ENCODE data around the gene STK33. TPM values are rescaled to one million over a fixed set of nuclear protein-coding genes. Genes with fewer than 3 reads are reported as not detected.

Gene STK33
- total RNA-seq, 1 experiment from 2014 or later: 10.6 TPM

GRCh38 chr11:8389029-8389996 lies 204.7 kb downstream of the STK33 start:
- DNase-seq: peak; percentile 33
- no peaks in the 10 kb centered on the region for H3K36me3 ChIP-seq (replicated peaks; ENCODE audit: control insufficient read depth, insufficient read depth, low read length)
- H3K4me3 ChIP-seq (ENCODE audit: insufficient read depth, low read depth, low read length): no peak overlapping the region
- no peaks in the 10 kb centered on the region for H3K27me3 ChIP-seq (ENCODE audit: control insufficient read depth, insufficient read depth, low read length)

GRCh38 chr11:8387693-8388092 lies 206.3 kb downstream of the STK33 start:
- Histone ChIP-seq H3K36me3 (replicated peaks; ENCODE audit: control insufficient read depth, insufficient read depth, low read length) (no peaks in the 10 kb centered on the region; the same call in 1 of the 2 replicates), H3K27me3 (ENCODE audit: control insufficient read depth, insufficient read depth, low read length) (no peaks in the 10 kb centered on the region), H3K4me3 (ENCODE audit: insufficient read depth, low read depth, low read length) (no peak overlapping the region)
- peak; percentile 5 for DNase-seq

DNA sequence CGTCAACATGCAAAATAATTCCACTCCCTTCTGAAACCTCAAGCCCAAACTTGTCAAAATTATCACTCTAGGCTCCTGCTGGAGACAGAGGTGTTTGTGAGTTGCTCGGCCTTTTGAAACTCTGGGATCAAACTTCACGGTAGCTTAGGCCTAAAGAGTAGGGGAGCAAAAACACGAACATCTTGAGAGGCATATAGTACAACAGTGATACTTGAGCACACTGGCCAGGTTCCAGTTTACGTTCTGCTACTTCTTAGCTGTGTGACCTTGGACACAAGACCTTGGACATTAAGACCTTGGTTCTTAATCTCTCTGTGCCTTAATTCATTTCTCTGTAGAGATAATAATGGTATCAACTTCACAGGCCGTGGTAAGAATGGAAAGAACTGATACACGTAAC lies 206.9 kb downstream of the STK33 start:
- peak; percentile 5 for DNase-seq

DNA sequence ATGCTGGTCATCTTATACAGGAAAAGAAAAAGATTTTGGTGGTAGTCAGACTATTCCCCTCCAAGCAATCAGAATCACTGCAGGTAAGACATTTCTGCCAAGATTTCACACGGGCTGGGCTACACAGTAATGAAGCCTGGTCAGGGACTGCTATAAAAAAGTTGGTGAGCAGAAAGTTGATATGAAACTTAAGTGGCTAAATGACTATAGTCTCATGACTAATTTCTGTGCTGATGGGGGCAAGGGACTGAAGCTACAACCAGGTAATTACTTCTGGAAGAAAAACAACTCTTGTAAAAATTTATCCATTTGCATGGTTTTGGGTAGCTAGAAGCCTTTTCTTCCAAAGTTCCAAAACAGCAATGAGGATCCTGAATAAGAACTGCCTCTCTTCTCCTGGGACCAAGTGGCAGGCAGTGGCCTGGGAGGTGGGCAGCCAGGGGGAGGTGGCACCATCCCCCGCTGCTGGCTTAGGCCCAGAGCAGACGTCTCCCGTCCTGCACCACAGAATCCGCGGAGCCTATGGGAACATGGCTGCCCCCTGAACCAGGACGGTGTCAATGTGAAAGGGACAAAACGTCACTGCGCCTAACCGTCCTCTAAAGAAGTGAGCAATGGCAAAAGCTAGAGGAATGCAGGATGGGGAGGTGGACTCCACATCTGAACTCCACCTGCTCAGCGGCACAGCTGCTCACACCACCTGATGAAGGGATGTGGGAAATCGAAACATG lies 207.7 kb downstream of the STK33 start:
- DNase-seq: peak; percentile 28
- Histone ChIP-seq H3K27me3 (ENCODE audit: control insufficient read depth, insufficient read depth, low read length) (no peaks in the 10 kb centered on the region), H3K36me3 (replicated peaks; ENCODE audit: control insufficient read depth, insufficient read depth, low read length) (no peaks in the 10 kb centered on the region; the same call in 1 of the 2 replicates), H3K4me3 (ENCODE audit: insufficient read depth, low read depth, low read length) (no peak overlapping the region)

More for the DNA sequence above, 206.9 kb downstream of the STK33 start:
- Histone ChIP-seq H3K27me3 (ENCODE audit: control insufficient read depth, insufficient read depth, low read length) (no peaks in the 10 kb centered on the region), H3K4me3 (ENCODE audit: insufficient read depth, low read depth, low read length) (no peak overlapping the region), H3K36me3 (replicated peaks; ENCODE audit: control insufficient read depth, insufficient read depth, low read length) (no peaks in the 10 kb centered on the region; the same call in 1 of the 2 replicates)

DNA sequence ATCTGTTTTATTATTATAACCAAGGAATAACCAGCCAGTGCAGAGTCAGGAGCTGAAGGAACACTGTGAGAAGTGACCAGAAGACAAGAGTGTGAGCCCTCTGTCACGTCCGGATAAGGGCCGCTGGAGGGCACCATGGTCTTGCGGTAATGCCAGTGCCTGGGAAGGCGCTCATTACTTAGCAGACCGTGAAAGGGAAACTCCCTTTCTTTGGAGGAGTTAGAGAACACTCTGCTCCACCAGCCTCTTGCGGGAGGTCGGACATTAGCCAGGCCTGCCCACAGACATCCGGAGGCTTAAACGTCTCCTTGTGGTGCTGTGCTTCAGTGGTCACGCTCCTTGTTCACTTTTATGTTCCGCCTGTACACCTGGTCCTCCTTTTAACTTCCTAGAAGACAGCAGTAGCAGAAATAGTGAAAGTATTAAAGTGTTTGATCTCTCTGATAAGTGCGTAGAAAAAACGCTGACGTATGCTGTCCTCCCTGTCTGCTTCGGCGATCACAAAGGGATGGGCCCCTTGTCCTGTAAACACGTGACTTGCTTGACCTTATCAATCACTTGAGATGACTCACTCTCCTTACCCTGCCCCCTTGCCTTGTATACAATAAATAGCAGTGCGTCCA lies 209.7 kb downstream of the STK33 start:
- no peak overlapping the region for H3K4me3 ChIP-seq (ENCODE audit: insufficient read depth, low read depth, low read length)
- DNase-seq: peak; percentile 60
- no peaks in the 10 kb centered on the region; the same call in 1 of the 2 replicates for H3K36me3 ChIP-seq (replicated peaks; ENCODE audit: control insufficient read depth, insufficient read depth, low read length)
- H3K27me3 ChIP-seq (ENCODE audit: control insufficient read depth, insufficient read depth, low read length): no peaks in the 10 kb centered on the region

DNA sequence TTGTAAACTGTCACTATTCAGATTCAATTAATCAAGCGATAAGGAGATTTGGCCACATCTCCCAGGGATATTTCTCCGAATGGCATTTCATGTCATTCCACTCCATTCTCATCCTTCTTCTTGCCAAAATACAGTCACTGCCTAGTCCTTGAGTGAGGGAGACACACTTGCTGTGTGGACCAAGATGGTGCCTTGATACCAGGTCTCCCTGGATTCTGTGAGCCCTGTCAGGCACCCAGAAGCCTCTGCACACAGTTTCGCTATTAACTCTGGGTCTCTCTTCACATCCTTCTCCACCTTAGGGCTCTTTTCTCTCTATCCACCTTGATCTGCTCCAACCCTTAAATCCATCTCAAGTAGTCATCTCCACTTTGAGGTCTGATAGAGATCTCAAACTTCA lies 210.4 kb downstream of the STK33 start:
- Histone ChIP-seq H3K27me3 (ENCODE audit: control insufficient read depth, insufficient read depth, low read length) (no peaks in the 10 kb centered on the region), H3K36me3 (replicated peaks; ENCODE audit: control insufficient read depth, insufficient read depth, low read length) (no peaks in the 10 kb centered on the region; the same call in 1 of the 2 replicates), H3K4me3 (ENCODE audit: insufficient read depth, low read depth, low read length) (no peak overlapping the region)
- no peak for DNase-seq

DNA sequence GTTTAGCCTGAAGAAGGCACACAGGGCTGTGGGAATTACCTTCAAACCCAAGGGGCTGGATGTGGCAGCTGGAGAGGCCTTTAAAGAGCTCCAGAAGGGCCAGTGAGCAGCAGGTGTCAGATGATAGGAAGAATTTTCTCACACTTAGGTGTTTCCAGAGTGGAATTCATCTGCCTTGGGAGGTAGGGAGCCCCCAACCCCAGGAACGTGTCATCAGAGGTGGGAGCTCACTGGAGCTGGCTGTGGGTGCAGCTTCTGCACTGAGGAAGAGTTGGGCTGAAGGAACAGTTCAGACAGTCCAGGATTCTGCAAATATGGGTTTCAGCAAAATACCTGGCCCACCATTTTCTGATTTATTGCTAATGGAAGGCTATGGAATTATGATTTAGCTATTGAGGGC lies 210.8 kb downstream of the STK33 start:
- Histone ChIP-seq H3K4me3 (ENCODE audit: insufficient read depth, low read depth, low read length) (no peak overlapping the region), H3K27me3 (ENCODE audit: control insufficient read depth, insufficient read depth, low read length) (no peaks in the 10 kb centered on the region), H3K36me3 (replicated peaks; ENCODE audit: control insufficient read depth, insufficient read depth, low read length) (no peaks in the 10 kb centered on the region; the same call in 1 of the 2 replicates)
- DNase-seq: peak; percentile 6

DNA sequence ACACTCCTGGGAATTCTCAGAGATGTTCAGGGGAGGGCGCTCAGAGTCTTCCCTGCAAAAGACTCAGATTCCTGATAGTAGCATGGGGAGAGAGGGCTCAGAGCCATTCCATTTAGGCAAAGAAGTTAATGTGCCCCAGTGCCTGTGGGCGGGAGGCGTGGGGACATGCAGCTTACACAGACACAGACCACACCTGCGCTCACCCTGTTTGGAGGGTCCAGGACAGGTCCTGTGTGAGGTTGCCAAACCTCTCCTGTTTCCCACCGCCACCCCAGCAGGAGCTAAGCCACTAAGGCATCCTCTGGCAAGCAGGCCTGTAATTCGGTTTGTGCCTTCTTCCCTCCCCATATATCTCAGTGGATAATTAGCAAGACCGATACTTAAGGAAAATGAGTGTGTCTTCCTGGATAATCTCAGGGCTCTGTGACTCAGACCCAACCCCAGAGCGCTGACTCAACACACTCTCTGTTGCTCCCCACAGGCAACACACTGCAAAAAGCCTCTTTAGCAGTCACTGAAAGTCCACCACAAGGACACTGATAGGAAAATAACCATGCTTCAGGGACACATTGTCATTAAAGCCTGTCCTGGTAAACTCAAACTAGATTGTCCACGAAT lies 211.5 kb downstream of the STK33 start:
- no peaks in the 10 kb centered on the region for H3K27me3 ChIP-seq (ENCODE audit: control insufficient read depth, insufficient read depth, low read length)
- no peaks in the 10 kb centered on the region; the same call in 1 of the 2 replicates for H3K36me3 ChIP-seq (replicated peaks; ENCODE audit: control insufficient read depth, insufficient read depth, low read length)
- H3K4me3 ChIP-seq (ENCODE audit: insufficient read depth, low read depth, low read length): no peak overlapping the region
- DNase-seq: peak; percentile 13

GRCh38 chr11:8381871-8382396 lies 212.1 kb downstream of the STK33 start:
- no peaks in the 10 kb centered on the region; the same call in 1 of the 2 replicates for H3K36me3 ChIP-seq (replicated peaks; ENCODE audit: control insufficient read depth, insufficient read depth, low read length)
- no peak overlapping the region for H3K4me3 ChIP-seq (ENCODE audit: insufficient read depth, low read depth, low read length)
- no peak for DNase-seq
- no peaks in the 10 kb centered on the region for H3K27me3 ChIP-seq (ENCODE audit: control insufficient read depth, insufficient read depth, low read length)

- H3K27me3 ChIP-seq (ENCODE audit: control insufficient read depth, insufficient read depth, low read length): no peaks in the 10 kb centered on the region
- no peaks in the 10 kb centered on the region; the same call in 1 of the 2 replicates for H3K36me3 ChIP-seq (replicated peaks; ENCODE audit: control insufficient read depth, insufficient read depth, low read length)
- DNase-seq: no peak
- H3K4me3 ChIP-seq (ENCODE audit: insufficient read depth, low read depth, low read length): no peak overlapping the region
Observed at GRCh38 chr11:8381343-8381742, 212.7 kb downstream of the STK33 start.

DNA sequence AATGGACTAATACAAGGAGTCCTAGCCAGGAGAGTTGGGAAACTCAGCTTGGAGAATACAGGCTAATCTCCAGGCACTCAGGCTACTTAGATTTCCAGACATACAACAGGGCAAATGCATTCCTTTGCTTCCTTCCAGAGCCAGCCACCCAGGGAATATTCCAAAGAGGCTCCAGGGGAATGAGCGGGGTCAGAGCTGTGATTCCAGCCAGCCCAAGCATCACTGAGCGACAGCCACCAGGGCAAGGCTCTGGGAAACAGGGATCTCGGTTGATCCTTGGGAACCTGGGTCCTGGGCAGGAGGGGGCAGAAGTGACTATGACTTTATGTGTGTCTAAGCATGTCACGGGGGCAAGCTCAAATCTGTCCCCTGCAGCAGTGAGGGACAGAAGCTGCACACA lies 218.1 kb downstream of the STK33 start:
- Histone ChIP-seq H3K36me3 (replicated peaks; ENCODE audit: control insufficient read depth, insufficient read depth, low read length) (no peaks in the 10 kb centered on the region), H3K27me3 (ENCODE audit: control insufficient read depth, insufficient read depth, low read length) (no peaks in the 10 kb centered on the region)
- DNase-seq: no peak

GRCh38 chr11:8375460-8375859 lies 218.6 kb downstream of the STK33 start:
- no peak for DNase-seq
- no peaks in the 10 kb centered on the region for H3K36me3 ChIP-seq (replicated peaks; ENCODE audit: control insufficient read depth, insufficient read depth, low read length)
- no peak overlapping the region for H3K4me3 ChIP-seq (ENCODE audit: insufficient read depth, low read depth, low read length)
- no peaks in the 10 kb centered on the region for H3K27me3 ChIP-seq (ENCODE audit: control insufficient read depth, insufficient read depth, low read length)

More for the DNA sequence above, 218.1 kb downstream of the STK33 start:
- no peak overlapping the region for H3K4me3 ChIP-seq (ENCODE audit: insufficient read depth, low read depth, low read length)

GRCh38 chr11:8374716-8375115 lies 219.3 kb downstream of the STK33 start:
- no peak for DNase-seq
- no peaks in the 10 kb centered on the region for H3K36me3 ChIP-seq (replicated peaks; ENCODE audit: control insufficient read depth, insufficient read depth, low read length)
- no peak overlapping the region for H3K4me3 ChIP-seq (ENCODE audit: insufficient read depth, low read depth, low read length)
- H3K27me3 ChIP-seq (ENCODE audit: control insufficient read depth, insufficient read depth, low read length): no peaks in the 10 kb centered on the region

Measured in H7 (cell line).